Fibroblast of gingiva (primary cell): ENCODE results near the gene UBE2V1.

ENCODE experiments used
- DNase-seq: peaks from one replicate; pipeline ENCODE4 v3.0.0-alpha.2; 2011; ENCODE audit warnings: low read depth

Gene UBE2V1

DNA sequence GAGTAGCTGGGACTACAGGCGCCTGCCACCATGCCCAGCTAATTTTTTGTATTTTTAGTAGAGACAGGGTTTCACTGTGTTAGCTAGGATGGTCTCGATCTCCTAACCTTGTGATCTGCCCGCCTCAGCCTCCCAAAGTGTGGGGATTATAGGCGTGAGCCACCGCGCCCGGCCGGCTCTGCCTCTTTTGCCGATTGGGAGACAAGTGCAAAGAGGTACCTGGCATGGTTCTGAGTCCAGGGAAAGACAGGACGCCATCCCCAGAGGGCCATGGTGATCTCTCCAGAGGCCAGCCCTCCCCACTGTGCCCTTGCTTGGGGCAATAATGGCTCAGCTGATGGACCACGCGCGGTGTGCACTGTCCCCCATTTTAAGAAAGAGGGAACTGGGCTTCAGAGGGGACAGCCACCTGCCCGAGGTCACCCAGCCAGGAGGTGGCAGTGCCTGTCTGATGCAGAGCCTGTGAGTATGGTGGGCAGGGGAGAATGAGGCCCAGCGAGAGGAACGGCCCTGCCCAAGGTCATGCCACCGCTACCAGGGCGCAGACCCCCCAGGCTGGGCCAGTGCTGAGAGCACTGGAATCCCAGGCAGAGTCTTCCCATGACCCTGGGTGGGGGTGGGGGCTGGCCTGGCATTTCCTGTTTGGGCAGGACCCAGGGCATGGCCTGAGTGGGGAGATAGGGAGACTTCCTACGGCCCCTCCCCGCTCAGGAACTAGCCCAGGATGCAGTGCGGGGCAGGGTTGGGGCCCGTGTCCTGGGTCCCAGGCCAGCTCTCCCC is 69.2 kb downstream of the UBE2V1 start:
- no peak for DNase-seq

DNA sequence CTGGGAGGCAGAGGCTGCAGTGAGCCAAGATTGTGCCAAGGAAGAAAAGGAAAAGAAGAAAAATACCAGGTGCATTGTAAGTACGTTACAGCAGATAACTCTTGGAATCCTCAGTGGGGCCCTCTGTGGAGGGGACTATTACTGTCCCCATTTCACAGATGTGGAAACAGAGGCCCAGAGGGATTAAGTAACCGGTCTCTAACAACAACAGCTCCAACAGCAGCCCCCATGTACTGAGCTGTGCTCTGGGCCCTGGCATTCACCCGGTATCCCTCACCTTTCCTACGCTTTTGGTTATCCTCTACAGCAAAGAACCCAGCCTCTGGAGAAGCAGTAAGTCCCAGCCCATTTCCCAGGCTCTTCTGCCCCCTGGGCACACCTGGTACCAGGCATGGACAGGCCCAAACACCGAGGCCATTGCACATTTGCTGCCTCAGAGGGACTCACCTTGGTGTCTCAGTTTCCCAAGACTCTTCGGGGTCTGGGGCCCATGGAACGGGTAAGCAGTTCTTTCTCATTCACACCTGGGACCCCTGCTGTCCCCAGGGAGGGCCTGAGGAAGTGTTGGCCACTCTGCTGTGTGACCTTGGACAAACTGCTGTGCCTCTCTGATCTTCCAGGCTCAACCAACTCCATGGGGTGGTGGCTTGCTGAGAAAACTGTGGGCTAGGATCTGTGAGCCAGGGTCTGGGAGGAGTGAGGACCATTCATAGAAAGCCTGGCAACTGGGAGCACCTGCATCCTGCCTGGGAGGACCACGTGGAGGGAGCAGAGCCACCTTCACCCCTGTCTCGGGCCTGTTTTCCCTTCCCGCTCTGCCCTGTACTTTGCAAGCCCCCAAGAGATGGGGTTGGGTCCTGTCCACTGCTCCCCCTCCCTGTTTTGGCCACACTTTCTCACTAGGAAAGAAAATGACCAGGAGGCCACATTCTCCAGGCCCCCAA is 70.3 kb downstream of the UBE2V1 start:
- DNase-seq: no peak

DNA sequence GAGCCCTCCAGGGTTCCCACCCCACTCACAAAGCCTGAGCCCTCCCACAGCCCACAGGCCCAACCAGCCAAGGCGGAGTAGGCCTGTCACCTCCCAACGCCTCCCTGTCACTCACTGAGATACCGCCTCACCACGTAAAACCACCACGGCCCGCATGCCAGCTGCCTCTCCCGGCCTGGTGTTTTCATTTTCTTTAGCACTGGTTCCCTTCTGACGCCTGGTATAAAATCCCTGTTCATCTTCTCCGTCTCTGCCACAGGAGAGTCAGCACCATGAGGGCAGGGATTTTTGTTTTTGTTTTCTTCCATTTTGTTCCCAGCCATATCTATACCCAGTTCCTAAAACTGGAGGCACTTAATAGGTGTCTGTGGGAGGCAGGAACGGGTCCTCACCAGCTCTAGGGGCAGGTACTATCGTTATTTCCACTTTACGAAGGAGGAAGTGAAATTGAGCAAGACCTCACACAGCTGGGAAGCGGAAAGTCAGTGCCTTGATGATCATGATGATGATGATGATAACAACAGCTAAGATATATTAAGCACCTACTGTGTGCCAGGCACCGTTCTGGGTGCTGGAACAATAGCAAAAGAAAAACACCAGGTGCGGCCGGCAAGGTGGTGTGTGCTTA is 71.6 kb downstream of the UBE2V1 start:
- no peak for DNase-seq

DNA sequence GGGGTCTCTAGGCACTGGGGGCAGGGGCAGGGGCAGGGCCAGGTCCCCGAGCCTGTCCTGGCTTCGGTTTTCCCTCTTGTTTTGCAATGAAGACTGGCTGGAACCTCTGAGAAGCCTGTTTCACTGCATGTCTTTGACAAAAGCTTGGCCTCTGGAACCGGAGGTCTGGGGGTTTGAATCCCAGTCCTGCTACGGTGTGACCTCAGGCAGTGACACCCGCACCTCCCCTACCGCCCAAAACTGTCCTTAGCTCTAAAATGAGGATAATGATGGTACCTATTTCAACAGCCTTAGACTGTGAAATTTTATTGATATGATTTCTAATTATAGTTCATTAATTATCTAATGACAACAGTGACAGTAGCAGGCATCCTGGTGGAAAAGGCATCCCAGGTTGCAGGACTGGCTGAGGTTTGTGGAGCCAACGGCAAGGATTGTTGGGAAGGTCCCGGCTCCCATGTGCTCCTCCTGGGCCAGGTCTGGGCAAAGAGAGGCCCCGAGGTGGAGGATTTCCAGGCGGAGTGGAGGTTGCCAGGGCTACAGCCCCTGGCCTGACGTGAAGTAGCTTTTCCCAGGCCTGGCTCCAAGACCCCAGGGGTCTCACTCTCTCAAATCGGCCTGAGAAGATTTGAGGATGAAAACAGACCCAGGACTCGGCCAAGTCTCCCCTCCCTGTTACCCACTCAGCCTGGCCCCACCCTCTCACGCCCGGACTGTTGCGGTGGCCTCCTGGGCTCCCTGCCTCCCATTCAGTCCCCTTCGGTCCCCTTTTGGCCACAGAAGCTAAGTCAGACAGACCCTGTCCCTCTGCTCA is 72.3 kb downstream of the UBE2V1 start:
- DNase-seq: no peak

DNA sequence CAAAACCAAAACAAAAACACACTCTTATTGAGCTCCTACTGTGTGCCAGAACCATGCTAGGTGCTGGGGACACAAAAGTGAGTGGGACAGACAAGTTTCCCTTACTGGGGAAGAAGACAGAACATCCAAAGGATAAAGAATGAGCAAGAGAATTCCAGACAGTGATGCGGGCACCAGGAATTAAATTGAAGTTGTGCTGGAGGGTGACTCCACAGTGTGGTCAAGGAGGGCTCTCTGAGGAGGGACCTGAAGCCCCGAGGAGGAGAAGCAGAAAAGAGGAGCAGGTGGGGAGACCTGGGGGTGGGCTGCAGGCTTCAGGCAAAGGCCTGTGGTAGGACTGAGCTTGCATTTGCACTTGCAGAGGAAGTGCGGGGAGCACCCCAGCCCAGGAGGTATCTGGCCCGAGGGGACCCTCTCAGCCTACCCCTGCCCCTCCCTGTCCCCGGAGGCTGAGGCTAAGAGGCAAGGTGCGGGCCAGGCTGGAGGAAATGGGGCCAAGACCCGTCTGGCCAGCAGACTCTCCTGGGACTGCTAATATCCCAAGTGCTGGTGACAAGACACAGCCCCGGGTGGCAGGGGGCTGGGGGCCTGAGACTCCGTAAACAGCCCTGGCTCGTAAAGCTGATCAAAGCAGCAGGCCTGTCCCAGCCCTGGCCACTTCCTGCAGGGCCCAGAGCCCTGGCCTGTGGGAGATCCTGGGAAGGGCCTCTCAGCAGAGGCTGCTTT is 73.1 kb downstream of the UBE2V1 start:
- no peak for DNase-seq

DNA sequence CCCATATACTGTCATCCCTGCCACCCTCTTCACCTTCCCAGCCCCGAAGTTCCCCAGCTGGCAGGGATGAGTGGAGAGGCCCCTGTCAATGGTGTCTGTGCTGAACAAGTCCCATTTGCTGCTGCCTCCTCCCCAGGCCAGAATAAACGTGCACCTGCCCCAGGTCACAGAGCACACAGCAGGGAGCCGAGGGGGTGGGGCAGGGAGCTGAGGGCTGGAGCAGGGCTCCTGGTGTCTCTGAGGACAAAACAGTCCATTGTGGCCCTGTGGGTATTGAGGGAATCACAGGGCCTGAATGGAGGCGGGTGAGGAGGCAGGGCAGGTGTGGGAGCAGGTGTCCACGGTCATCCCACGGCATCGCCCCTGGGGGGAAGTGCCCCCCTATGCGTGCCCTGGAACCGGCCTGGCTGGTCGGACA is 74.4 kb downstream of the UBE2V1 start:
- DNase-seq: no peak

DNA sequence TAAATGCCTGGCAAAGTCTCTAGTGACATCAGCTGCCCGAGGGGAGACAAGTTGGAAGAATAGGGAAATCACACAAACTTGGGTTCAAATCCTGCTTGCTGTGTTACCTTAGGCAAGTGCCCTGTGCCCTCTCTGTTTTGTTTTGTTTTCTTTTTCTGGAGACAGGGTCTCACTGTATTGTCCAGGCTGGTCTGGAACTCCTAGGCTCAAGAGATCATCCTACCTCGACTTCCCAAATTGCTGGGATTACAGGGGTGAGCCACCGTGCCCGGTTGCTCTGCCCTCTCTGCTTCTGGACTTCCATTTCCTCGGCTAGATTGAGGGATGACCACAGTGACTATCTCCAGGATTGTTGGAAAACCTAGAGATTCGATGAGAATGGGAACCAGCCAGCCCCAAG is 74.8 kb downstream of the UBE2V1 start:
- no peak for DNase-seq

DNA sequence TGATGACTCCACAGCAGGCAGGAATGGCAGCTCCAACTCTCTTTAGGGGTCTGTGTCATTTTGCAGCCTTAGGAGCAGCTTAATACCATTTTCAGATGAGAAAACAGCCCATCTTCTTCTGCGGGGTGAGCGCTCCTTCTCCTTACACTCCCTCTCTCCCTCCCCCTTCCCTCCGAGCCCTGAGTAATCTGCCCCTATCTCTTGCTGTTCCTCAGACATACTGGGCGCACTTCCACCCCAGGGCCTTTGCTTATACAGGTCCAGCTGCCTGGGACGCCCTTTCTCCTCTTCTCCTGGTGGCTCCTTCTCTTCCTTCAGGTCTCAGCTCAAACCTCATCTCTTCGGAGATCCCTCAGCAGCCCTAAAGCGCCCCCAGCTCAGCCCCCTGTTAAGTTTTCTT is 75.4 kb downstream of the UBE2V1 start:
- DNase-seq: no peak

DNA sequence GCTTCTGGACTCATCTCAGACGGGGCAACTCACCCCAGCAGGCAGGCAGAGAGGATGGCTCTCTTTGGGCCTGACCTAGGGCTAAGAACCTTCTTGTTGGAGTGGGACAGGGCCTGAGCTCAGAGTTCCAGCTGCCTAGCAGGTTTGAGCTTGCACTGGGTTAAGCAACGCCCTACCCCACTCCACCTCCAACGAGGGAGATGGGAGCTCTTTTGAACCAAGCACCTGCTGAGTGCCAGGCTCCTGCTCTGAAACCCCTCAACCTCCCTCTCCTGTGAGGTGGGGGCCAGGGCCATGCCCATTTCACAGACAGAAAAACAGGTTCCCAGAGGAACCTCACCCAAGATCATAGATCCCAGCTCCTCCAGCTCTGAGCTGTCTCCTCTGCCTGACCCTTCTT is 75.8 kb downstream of the UBE2V1 start:
- DNase-seq: no peak

DNA sequence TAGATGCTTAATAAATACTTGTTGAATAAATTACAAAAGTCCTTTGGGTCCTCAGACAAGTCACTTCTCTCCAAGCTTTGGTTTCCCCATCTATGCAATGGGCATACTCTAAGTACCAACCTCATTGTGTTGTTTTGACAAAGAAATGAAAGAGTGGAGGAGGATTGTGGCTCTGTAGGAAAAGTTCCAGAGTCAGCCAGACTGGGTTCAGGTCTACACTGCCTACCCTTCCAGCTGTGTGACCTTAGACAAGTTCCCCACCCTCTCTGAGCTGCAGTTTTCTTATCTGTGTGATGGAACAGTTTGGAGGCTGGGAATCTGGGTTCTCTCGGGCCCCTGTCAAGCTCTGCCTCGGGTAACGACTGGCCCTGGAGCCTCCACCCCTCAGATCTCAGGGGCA is 76.2 kb downstream of the UBE2V1 start:
- no peak for DNase-seq

DNA sequence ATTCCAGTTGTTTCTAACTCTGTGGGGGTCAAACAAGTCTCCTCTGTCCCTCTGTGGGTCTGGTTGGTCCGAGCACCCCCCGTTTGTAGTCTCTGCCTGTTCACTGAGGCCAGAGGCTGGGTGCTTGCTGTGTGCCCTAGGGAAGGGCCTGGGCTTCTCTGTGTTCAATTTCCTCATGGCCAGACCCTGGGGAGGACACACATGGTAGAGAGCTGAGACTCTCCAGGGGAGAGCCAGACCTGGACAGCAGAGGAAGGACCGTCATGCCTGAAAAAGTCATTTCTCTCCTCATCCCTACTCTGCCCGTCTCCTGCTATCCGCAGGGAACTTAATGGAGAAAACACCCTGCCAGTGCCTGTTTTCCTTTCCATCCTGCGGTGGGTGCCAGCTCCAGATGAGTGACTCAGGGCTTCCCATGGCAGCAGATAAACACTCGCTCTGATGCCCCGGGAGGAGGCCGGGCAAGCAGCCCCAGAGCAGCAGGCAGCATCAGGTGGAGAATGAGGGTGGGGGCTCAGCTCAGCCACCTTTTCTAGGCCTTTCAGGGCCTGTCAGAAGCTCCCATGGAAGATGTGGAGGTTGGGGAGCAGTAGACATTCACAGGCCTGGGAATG is 78.3 kb downstream of the UBE2V1 start:
- DNase-seq: peak; percentile 75

DNA sequence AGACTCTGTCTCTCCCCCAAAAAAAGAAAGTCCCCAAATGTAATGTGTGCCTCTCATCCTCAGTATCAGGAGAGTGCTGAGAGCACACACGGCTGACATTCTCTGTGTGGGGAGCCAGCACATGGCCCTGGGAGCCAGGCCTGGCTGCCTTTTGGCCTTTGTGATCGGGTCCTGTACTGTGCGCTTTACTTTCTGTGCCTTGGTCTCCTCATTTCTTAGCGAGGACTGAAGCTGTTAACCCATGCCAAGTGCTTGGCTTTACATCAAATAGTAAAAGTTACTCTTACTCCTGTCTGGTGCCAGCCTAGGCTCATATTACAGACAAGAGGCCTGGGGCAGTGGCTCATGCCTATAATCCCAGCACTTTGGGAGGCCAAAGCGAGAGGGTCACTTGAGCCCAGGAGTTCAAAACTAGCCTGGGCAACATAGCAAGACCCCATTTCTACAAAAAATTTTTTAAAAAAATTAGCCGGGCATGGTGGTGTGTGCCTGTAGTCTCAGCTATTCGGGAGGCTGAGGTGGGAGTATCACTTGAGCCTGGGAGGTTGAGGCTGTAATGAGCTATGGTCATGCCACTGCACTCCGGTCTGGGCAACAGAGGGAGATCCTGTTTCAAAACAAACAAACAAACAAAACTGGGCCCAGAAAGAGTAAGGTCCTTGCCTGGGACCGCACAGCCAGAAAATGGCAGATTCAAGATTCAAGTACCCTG is 79.8 kb downstream of the UBE2V1 start:
- DNase-seq: no peak
